ENCODE data around the gene DMD.

DMD gene

GRCh38 chrX:31316340-31316991, 1894.9 kb downstream of the DMD start:
- no peak for DNase-seq

- DNase-seq: no peak
These were observed 1896.4 kb downstream of the DMD start for GRCh38 chrX:31314921-31315320.

DNA sequence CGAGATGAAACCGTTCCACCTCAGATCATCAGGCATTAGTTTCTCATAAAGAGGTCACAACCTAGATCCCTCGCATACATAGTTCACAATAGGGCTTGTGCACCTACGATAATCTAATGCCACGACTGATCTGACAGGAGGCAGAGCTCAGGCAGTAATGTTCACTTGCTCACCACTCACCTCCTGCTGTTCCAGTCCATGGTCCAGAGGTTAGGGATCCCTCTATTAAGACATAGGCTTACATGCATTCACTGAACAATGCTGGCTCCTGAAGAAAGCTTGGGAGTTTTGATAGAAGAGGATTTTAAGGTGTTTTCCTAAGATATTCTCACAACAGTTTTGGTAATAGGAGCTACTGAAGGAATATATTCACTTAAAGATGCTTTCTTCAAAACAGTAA, 1903.4 kb downstream of the DMD start:
- no peak for DNase-seq

GRCh38 chrX:31302573-31303075, 1908.7 kb downstream of the DMD start:
- no peak for DNase-seq

DNA sequence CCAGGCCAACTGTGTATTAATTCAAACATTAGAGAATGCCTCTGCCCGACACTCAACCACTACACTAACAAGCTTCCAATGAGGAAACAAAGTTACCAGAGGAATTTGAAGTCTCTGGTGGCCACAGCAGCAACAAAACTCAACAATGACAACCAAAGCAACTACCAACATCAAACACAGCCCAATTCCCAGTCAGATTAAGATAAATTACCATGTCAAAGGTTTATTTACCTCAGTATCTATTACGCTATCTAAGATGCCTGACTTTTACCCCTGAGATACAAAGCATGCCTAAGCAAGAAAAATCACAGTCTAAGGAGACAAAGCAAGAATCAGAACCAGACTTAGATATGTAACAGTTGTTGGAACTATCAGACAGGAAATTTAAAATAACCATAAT, 1909.4 kb downstream of the DMD start:
- DNase-seq: no peak

DNA sequence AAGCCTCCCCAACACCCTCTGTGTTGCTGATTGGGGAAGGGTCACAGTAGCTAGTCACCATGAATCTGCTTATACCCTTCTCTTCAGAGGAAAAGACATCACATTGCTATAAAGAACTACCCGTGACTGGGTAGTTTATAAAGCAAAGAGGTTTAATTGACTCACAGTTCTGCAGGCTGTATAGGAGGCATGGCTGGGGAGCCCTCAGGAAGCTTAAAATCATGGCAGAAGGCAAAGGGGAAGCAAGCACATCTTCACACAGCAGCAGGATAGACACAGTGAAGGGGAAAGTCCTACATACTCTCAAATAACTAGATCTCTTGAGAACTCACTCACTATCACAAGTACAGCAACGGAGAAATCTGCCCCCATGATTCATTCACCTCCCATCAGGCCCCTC, 1910.1 kb downstream of the DMD start:
- no peak for DNase-seq

DNA sequence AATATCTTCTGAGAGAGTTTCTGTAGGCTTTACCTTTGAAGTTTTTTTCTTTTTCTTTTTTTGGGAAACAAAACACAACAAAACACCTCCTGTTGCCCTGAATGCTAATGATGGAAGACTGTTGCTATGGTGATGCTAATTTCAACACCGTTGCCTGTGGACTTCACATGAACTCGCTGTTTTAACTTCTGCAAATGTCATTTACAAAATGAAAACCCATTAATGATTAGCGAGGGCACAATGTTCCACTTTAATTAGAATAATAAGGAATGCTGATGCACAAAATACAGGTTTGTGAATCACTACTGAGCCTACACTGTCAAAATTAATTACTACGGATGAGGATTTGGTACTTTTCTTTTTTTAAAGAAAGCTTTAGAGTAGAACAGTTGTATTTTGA, 1912.4 kb downstream of the DMD start:
- no peak for DNase-seq

DNA sequence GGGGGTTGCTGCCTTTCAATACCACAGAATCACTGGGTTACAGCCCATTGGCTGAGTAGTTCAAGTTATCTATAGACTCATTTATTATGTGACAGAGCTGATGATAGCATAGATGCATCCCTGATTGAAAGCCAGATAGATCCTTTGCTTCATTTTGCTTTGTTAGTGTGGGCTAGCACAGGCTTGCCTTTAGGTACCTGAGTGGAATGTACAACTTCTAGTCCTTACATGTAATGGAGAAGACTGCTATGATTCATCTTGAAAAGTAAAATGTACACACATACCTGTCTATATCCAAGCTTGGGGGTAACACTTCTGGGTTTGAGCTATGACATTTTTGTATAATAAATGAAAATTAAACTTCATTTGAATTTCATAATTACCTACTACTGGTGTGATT, 1913.5 kb downstream of the DMD start:
- DNase-seq: no peak

DNA sequence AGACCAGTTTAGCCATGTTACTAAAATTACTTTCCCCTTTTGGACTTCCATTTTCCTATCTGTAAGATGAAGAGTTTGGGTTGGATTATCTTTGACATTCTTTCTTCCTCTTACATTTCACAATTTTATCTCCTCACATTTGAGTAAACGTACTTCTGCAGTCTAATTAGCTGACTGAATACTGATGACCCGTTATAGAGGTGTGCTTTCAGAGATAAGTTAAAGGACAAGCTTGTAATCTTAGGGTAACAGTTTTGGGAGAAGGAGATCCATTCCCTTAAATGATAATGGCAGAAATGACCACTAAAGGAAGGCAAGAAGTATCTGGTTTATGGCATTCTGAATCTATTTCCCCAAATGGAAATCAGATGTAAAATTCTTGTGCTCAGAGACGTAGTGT, 1916.9 kb downstream of the DMD start:
- DNase-seq: no peak

- no peak for DNase-seq
These were observed 1917.9 kb downstream of the DMD start for GRCh38 chrX:31293409-31293808.

- DNase-seq: no peak
These were observed 1920.2 kb downstream of the DMD start for GRCh38 chrX:31291131-31291530.

DNA sequence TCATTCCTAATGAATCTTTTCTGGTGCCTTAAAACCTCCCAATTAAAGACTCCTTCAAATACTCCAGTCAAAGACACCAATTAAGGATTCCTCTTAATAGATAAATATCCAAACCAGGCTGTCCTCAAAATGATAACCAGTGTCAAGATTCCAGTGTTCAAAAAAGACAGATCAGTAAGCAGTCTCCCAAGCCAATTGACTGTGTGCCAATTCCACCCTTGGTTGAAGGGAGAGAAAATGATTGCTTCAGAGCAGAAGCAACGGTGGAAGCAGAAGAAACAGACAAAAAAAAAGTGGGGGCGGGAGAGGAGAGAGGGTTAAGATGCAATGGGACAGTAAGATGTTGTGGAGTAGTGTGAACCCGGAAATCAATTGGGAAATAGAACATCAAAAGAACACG, 1923.5 kb downstream of the DMD start:
- no peak for DNase-seq

DNA sequence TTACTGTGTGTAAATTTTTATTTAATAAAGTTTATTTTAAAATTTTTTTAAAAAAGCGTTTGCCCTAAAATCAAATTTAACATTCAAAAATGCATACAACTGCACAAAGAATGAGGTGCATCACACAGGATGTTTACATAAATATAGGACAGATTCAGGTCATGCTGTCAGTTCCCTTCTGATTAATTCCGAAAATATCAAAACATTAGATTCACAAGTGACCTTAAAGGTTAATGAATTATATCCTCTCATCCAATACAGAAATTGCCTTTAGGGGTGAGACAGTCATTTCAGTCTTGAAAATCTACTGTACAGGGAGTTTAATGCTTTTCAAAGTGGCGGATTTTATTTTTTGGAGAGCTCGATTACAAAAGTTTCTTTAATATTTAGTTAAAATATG, 1930.8 kb downstream of the DMD start:
- DNase-seq: no peak

- no peak for DNase-seq
These were observed 1932.0 kb downstream of the DMD start for GRCh38 chrX:31279359-31279758.

DNA sequence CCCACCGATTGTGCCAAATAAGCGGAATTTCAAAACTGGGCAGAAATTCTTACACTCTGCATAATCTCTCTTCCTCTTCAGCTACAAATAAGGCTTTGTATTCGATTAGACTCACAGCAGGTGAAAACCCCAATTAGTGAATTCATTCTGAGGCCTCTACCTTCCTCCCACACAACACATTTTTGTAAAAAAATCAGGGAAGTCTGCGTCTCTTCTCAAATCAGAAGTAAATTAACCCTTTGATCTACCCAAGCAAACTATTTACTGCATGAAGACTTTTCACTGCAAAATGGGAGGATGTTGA, 1938.9 kb downstream of the DMD start:
- no peak for DNase-seq

DNA sequence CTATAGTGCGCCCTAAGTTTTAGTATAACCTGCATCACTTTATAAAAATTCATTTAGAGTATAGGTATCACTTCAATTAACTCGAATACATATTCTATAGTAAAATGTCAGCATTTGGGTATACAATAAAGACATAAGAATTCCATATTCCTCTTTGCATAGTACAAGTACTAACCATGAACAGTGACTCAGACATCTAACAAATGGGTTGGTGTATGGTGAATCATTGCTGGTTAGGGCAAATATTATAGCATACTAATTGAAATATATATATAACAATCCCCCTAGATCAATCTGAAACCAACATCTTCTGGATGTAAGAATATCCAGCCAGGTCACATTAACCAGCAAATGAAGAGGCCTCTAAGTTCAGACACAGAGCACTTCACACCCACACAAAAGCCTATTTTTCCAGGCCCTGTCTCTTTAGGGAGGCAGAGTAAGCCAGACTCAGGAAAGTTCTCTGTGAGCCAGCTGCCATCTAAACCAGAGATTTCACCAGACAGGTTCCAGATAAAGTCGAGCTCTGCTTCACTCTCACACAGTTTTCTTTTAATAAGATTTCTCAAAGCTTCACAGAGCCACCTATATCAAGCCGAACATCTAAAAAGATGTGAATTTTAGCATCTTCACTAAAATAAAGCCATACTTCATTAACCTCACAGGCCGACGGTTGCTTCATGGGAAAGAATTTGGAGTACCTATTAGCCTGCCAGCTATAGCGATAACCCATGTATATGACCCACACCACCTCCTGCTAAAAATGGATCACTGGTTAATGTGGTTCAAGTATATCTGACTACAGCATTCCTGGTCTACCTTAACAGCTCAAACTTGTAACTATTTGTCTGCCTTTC, 1939.5 kb downstream of the DMD start:
- DNase-seq: no peak

DNA sequence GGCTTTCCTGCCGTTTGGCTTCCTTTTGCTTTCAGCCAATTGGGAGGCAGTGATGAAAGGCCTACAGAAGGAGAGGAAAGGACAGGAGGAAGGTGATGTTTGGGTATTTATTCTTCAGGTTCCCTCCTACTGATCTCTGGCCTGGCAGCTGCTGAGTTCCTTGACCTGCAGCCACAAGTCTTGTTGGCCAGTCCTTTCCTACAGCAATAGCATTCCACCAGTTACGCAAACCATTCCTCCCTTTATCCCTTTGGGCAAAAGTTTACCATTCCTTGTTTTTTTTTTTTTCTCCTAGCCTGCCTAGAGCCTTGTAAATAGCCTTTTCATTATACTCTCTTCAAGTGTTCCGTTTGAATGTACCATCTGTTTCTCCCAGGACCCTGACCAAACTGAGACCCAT, 1941.4 kb downstream of the DMD start:
- no peak for DNase-seq

GRCh38 chrX:31268359-31268758, 1943.0 kb downstream of the DMD start:
- no peak for DNase-seq

- DNase-seq: no peak
These were observed 1944.9 kb downstream of the DMD start for GRCh38 chrX:31266203-31267076.

DNA sequence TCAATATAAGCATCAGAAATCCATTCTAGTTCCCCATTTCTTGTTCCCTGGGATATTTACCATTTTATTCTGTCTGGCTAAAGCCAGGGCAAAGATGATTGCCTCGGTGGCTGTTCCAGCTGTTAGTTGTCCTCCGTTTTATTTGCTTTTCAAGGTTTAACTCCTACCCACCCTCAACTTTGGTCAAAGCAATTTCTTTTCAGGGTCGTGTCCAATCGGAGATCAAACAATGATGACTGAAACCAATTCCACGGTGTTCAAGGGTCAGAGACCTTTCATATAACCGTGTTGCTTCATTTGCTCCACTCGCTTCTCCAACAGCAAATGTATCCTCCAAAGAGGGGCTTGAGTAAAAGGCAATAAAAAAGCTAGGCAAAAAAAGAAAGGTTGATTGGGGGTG, 1946.0 kb downstream of the DMD start:
- DNase-seq: no peak

DNA sequence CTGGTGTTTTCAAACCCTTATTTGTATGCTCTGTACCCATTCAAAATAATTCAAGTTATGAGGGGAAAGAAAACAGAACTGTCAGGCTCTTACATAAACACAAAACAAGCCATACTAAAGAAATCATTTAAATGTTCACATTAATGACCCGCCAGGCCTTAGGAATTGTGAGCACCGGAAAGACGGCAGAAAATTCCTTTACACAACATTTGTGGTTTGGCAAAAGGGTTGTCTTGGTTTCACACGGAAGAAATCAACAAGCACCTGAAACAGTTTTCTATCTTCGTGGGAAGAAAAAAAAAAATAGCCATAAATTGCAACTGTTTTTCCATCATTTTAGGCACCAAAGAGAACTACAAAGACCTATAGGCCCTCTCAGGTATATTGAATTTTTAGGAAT, 1951.0 kb downstream of the DMD start:
- no peak for DNase-seq

GRCh38 chrX:31258166-31258565, 1953.2 kb downstream of the DMD start:
- no peak for DNase-seq

DNA sequence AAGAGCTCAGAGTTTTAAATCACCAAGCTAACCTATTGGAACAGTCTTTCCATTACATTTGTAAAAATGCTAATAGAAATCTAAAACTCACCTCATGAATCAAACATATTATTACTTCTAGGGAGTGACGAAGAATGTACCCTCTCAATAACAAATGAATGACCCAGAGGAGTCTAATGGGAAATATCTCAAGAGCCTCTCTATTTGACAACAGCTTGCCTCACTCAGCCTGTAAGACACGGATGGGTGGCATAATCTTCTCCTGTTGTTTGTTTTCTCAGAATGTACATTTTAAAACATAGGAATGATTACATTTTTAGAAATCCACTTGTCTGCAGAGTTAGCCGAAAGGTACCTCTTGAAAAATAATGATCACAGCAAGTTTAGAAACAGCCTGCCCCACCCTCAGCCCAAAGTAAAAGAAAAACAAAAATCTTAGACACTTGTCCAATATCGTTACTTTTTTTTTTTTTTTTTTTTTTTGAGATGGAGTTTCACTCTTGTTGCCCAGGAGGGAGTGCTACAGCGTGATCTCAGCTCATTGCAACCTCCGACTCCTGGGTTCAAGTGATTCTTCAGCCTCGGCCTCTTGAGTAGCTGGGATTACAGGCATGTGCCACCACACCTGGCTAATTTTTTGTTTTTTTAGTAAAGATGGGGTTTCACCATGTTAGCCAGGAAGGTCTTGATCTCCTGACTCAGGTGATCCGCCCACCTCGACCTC, 1955.9 kb downstream of the DMD start:
- DNase-seq: no peak

All from NCI-H1048 (cell line).